Fibroblast of villous mesenchyme (primary cell): ENCODE results near the gene RAMP3. TPM values are rescaled to one million over a fixed set of nuclear protein-coding genes. Genes with fewer than 3 reads are reported as not detected.
A peak's percentile ranks its signal among the peaks of the same experiment; 100 is the strongest.

ENCODE experiments used
- DNase-seq: peaks from one replicate; pipeline ENCODE4 v3.0.0-alpha.2; 2010; ENCODE audit warnings: low read depth
- H3K4me3 ChIP-seq: 2 replicates; pipeline ENCODE4 v1.5.1; 2011; ENCODE audit warnings: low read depth, mild to moderate bottlenecking, low read length
- total RNA-seq: library from RNA; depleted of rRNA; stranded (reverse); fragments of >200 nt; gene quantifications from 2 replicates; pipeline ENCODE4 v1.2.3, GENCODE V29; 2012
- TF ChIP-seq, protein P1 (sequence below): IDR thresholded peaks from 2 replicates; pipeline ENCODE4 v1.5.1; 2012; ENCODE audit warnings: low read depth, mild to moderate bottlenecking, low read length; ENCODE audit not compliant: insufficient read depth

RAMP3 gene
- total RNA-seq, 1 donor, result not detected

GRCh38 chr7:45216622-45217165 lies 59.1 kb downstream of the RAMP3 start:
- no peak for DNase-seq
- H3K4me3 ChIP-seq, result no peak overlapping the region
- TF ChIP-seq, protein P1, sequence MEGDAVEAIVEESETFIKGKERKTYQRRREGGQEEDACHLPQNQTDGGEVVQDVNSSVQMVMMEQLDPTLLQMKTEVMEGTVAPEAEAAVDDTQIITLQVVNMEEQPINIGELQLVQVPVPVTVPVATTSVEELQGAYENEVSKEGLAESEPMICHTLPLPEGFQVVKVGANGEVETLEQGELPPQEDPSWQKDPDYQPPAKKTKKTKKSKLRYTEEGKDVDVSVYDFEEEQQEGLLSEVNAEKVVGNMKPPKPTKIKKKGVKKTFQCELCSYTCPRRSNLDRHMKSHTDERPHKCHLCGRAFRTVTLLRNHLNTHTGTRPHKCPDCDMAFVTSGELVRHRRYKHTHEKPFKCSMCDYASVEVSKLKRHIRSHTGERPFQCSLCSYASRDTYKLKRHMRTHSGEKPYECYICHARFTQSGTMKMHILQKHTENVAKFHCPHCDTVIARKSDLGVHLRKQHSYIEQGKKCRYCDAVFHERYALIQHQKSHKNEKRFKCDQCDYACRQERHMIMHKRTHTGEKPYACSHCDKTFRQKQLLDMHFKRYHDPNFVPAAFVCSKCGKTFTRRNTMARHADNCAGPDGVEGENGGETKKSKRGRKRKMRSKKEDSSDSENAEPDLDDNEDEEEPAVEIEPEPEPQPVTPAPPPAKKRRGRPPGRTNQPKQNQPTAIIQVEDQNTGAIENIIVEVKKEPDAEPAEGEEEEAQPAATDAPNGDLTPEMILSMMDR, result no peak

DNA sequence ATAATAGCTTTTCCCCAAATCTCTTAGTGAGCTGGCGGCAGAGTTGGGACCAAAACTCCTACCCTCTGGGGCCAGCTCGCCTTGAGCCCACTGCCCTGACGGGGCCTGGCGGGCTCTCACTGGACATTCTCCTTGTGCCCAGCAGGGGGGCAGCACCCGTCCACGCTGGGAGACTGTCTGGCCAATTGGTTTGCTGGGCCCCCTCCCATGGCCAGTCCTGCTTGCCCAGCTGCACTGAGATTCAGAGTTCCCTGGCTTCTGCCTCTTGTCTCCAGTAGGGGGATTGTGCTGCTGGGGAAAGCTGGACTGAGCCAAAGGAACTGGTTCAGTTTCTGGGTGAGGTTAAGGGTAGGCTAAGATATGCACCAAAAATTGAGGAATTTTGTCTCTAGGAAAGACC lies 59.8 kb downstream of the RAMP3 start:
- no peak for DNase-seq
- TF ChIP-seq, protein P1, result peak; percentile 52
- no peak overlapping the region for H3K4me3 ChIP-seq

- H3K4me3 ChIP-seq, result no peak overlapping the region
- TF ChIP-seq, protein P1, result no peak
- DNase-seq, result no peak
Observed at GRCh38 chr7:45219130-45219529, 61.5 kb downstream of the RAMP3 start.

GRCh38 chr7:45219801-45220435 lies 62.3 kb downstream of the RAMP3 start:
- TF ChIP-seq, protein P1, result no peak
- no peak overlapping the region for H3K4me3 ChIP-seq
- no peak for DNase-seq

GRCh38 chr7:45220846-45221618 lies 63.4 kb downstream of the RAMP3 start:
- H3K4me3 ChIP-seq, result no peak overlapping the region
- TF ChIP-seq, protein P1, result no peak
- DNase-seq, result no peak

GRCh38 chr7:45221896-45222604 lies 64.5 kb downstream of the RAMP3 start:
- TF ChIP-seq, protein P1, result no peak
- H3K4me3 ChIP-seq, result no peak overlapping the region
- no peak for DNase-seq
